ENCODE data around the gene TMPRSS5.
"Not testable (repeated sequence)": the region's sequence is repeated elsewhere in the genome, so short reads cannot be mapped to it uniquely, and the experiment has no call there.

The TMPRSS5 gene

GRCh38 chr11:113705871-113706655, at the start of gene TMPRSS5:
Gene TMPRSS5, minus strand, starts transcription at chr11:113706308. Its CDS starts 84 bp downstream, at chr11:113706224.
- DNase-seq (ENCODE audit: low read depth in 2 of 2): no peak

- DNase-seq (ENCODE audit: low read depth in 2 of 2): no peak
Observed at GRCh38 chr11:113752932-113753331, 46.8 kb upstream of the TMPRSS5 start.

GRCh38 chr11:113736323-113736722, 30.2 kb upstream of the TMPRSS5 start:
- DNase-seq (ENCODE audit: low read depth in 2 of 2): no peak

GRCh38 chr11:113732092-113732491, 26.0 kb upstream of the TMPRSS5 start:
- no peak for DNase-seq (ENCODE audit: low read depth in 2 of 2)

GRCh38 chr11:113730887-113731726, 25.0 kb upstream of the TMPRSS5 start:
- no peak for DNase-seq (ENCODE audit: low read depth in 2 of 2)

GRCh38 chr11:113729456-113729855, 23.3 kb upstream of the TMPRSS5 start:
- no peak for DNase-seq (ENCODE audit: low read depth in 2 of 2)

GRCh38 chr11:113728814-113729213, 22.7 kb upstream of the TMPRSS5 start:
- DNase-seq (ENCODE audit: low read depth in 2 of 2): no peak

- DNase-seq (ENCODE audit: low read depth in 2 of 2): no peak
Observed at GRCh38 chr11:113725913-113726312, 19.8 kb upstream of the TMPRSS5 start.

- DNase-seq (ENCODE audit: low read depth in 2 of 2): no peak
Observed at GRCh38 chr11:113725407-113725806, 19.3 kb upstream of the TMPRSS5 start.

GRCh38 chr11:113724778-113725177, 18.7 kb upstream of the TMPRSS5 start:
- DNase-seq (ENCODE audit: low read depth in 2 of 2): no peak

GRCh38 chr11:113723787-113724186, 17.7 kb upstream of the TMPRSS5 start:
- DNase-seq (ENCODE audit: low read depth in 2 of 2): no peak

GRCh38 chr11:113722934-113723333, 16.8 kb upstream of the TMPRSS5 start:
- DNase-seq (ENCODE audit: low read depth in 2 of 2): no peak

- DNase-seq (ENCODE audit: low read depth in 2 of 2): no peak
Observed at GRCh38 chr11:113722221-113722620, 16.1 kb upstream of the TMPRSS5 start.

GRCh38 chr11:113721462-113722066, 15.5 kb upstream of the TMPRSS5 start:
- no peak for DNase-seq (ENCODE audit: low read depth in 2 of 2)

- DNase-seq (ENCODE audit: low read depth in 2 of 2): not testable (repeated sequence)
Observed at GRCh38 chr11:113720478-113720877, 14.4 kb upstream of the TMPRSS5 start.

- DNase-seq (ENCODE audit: low read depth in 2 of 2): no peak
Observed at GRCh38 chr11:113715882-113716625, 9.9 kb upstream of the TMPRSS5 start.

- DNase-seq (ENCODE audit: low read depth in 2 of 2): no peak
Observed at GRCh38 chr11:113715273-113715672, 9.2 kb upstream of the TMPRSS5 start.

GRCh38 chr11:113710989-113711388, 4.9 kb upstream of the TMPRSS5 start:
- no peak for DNase-seq (ENCODE audit: low read depth in 2 of 2)

- not testable (repeated sequence) for DNase-seq (ENCODE audit: low read depth in 2 of 2)
Observed at GRCh38 chr11:113703551-113703950, 2.6 kb downstream of the TMPRSS5 start.

- no peak for DNase-seq (ENCODE audit: low read depth in 2 of 2)
Observed at GRCh38 chr11:113701491-113701890, 4.6 kb downstream of the TMPRSS5 start.

GRCh38 chr11:113698515-113698914, 7.6 kb downstream of the TMPRSS5 start:
- DNase-seq (ENCODE audit: low read depth in 2 of 2): no peak

Measured in activated CD4-positive, alpha-beta T cell treated with anti-CD3 and anti-CD28 coated beads for 24 hours (primary cell).